Upper lobe of left lung (tissue), 6 donors: ENCODE measurements around the gene ME3. TPM values are rescaled to one million over a fixed set of nuclear protein-coding genes. Genes with fewer than 3 reads are reported as not detected.

Experiments
- ATAC-seq, 2 donors: fragments of 200-7000 bp; cut with Tn5 transposase; one replicate each; pipeline ENCODE4 v1.9.1; 2022; ENCODE audit warnings: mild to moderate bottlenecking in 2 of 2, moderate library complexity in 2 of 2; ENCODE audit not compliant: low FRiP score in 2 of 2
- DNase-seq, 2 donors: peaks; one replicate each; pipeline ENCODE4 v3.0.0-alpha.2; 2019 to 2020
- H3K27ac ChIP-seq, 4 donors: fragments of 200-600 bp; sonication (generic); one replicate each; pipeline ENCODE4 v1.5.1; 2016 to 2019
- H3K27me3 ChIP-seq, 4 donors: fragments of 200-600 bp; sonication (generic); one replicate each; pipeline ENCODE4 v1.5.1; 2017 to 2019
- H3K36me3 ChIP-seq, 4 donors: fragments of 200-600 bp; sonication (generic); one replicate each; pipeline ENCODE4 v1.5.1; 2016 to 2019
- H3K4me1 ChIP-seq, 4 donors: fragments of 200-600 bp; sonication (generic); one replicate each; pipeline ENCODE4 v1.5.1; 2018 to 2019
- H3K4me3 ChIP-seq, 4 donors: fragments of 200-600 bp; sonication (generic); one replicate each; pipeline ENCODE4 v1.5.1; 2017 to 2019; ENCODE audit warnings: mild to moderate bottlenecking in 2 of 4, moderate library complexity in 1 of 4
- H3K9me3 ChIP-seq, 4 donors: fragments of 200-600 bp; sonication (generic); one replicate each; pipeline ENCODE4 v1.5.1; 2018 to 2019
- CTCF ChIP-seq, 6 experiments: fragments of 450-650 bp in 4 of 6; fragments of 200-600 bp in 2 of 6; sonication (generic) in 2 of 6; IDR thresholded peaks; one replicate each; pipeline ENCODE4 v1.5.1; 2016 to 2019; ENCODE audit warnings: antibody characterized with exemption in 6 of 6
- EP300 ChIP-seq, 4 donors: sonication (generic); formaldehyde crosslinking; IDR thresholded peaks; one replicate each; pipeline ENCODE4 v1.5.1; 2017; ENCODE audit warnings: antibody characterized with exemption in 4 of 4, control low read depth in 2 of 4
- POLR2A ChIP-seq, 4 donors: fragments of 450-650 bp; IDR thresholded peaks; one replicate each; pipeline ENCODE4 v1.5.1; 2016 to 2017; ENCODE audit warnings: antibody characterized with exemption in 4 of 4, mild to moderate bottlenecking in 2 of 4
- POLR2AphosphoS5 ChIP-seq, 2 donors: sonication (generic); formaldehyde crosslinking; IDR thresholded peaks; one replicate each; pipeline ENCODE4 v1.5.1; 2017; ENCODE audit warnings: antibody characterized with exemption in 2 of 2
- WGBS, 2 donors: methylation state at CpG; one replicate each; pipeline ENCODE4 v1.1.5; 2017 to 2018; 5-methylcytosine and 5-hydroxymethylcytosine counted together
- total RNA-seq, 6 donors: library from RNA; depleted of rRNA in 4 of 6; stranded (reverse); fragments of >200 nt in 4 of 6; gene quantifications; one replicate each; pipeline versions ENCODE4 v1.1.0 to v1.2.1, GENCODE V29; 2016 to 2021
- donor health status: DM: no; HTN: no; CAD: no; lungs with moderate emphysema.
- donor health status: DM: no; HTN: yes; CAD: no; lungs with severe emphysema.

Gene ME3
- total RNA-seq, 6 donors from 2014 or later = 19.5 to 56.6 (median 34.7) TPM

GRCh38 chr11:86615487-86615886 lies 56.9 kb downstream of the ME3 start:
- ATAC-seq (no peak), DNase-seq (no peak)
- no peaks in the 10 kb centered on the region for H3K9me3 ChIP-seq
- no peaks in the 10 kb centered on the region for H3K4me1 ChIP-seq
- no peak overlapping the region for H3K4me3 ChIP-seq
- H3K27me3 ChIP-seq = no peaks in the 10 kb centered on the region
- no peak overlapping the region for H3K27ac ChIP-seq
- H3K36me3 ChIP-seq = no peaks in the 10 kb centered on the region
- no peak for TF ChIP-seq EP300 (IDR thresholded peaks at IDR 0.05)
- no peak for TF ChIP-seq POLR2AphosphoS5 (IDR thresholded peaks at IDR 0.05)
- TF ChIP-seq POLR2A (IDR thresholded peaks at IDR 0.05) = no peak

GRCh38 chr11:86610559-86611341 lies 61.7 kb downstream of the ME3 start:
- no peak overlapping the region for H3K27ac ChIP-seq
- 90 to 91% methylated on average over 5 of the region's 5 CpGs for WGBS, 2 donors
- DNase-seq (no peak), ATAC-seq (no peak)
- peaks cover 13 to 16% (median 15%) of the 10 kb centered on the region in 4 donors for H3K4me1 ChIP-seq
- TF ChIP-seq POLR2AphosphoS5 (IDR thresholded peaks at IDR 0.05) (no peak), EP300 (IDR thresholded peaks at IDR 0.05) (no peak), CTCF (IDR thresholded peaks at IDR 0.05) (no peak), POLR2A (IDR thresholded peaks at IDR 0.05) (no peak)
- no peak overlapping the region for H3K4me3 ChIP-seq
- H3K27me3 ChIP-seq = no peaks in the 10 kb centered on the region
- H3K36me3 ChIP-seq = no peaks in the 10 kb centered on the region
- no peaks in the 10 kb centered on the region for H3K9me3 ChIP-seq

GRCh38 chr11:86608251-86608799 lies 64.1 kb downstream of the ME3 start:
- peak; percentile 79 to 89 for ATAC-seq

GRCh38 chr11:86606836-86607481 lies 65.5 kb downstream of the ME3 start:
- no peaks in the 10 kb centered on the region for H3K9me3 ChIP-seq
- no peak for ATAC-seq
- no peaks in the 10 kb centered on the region for H3K27me3 ChIP-seq
- DNase-seq = no peak
- H3K4me3 ChIP-seq = no peak overlapping the region
- peak overlapping the region in 3 of 4 donors; percentile 2 to 17 (median 13) for H3K27ac ChIP-seq
- WGBS, 2 donors = 53 to 86% methylated on average over 1 of the region's 1 CpG
- H3K36me3 ChIP-seq = no peaks in the 10 kb centered on the region
- H3K4me1 ChIP-seq = peaks cover 13 to 16% (median 15%) of the 10 kb centered on the region in 4 donors
- no peak for TF ChIP-seq POLR2AphosphoS5 (IDR thresholded peaks at IDR 0.05)
- TF ChIP-seq EP300 (IDR thresholded peaks at IDR 0.05) = no peak
- TF ChIP-seq CTCF (IDR thresholded peaks at IDR 0.05) = no peak
- no peak for TF ChIP-seq POLR2A (IDR thresholded peaks at IDR 0.05)

More at GRCh38 chr11:86608251-86608799, 64.1 kb downstream of the ME3 start:
- H3K4me3 ChIP-seq = peak overlapping the region in 1 of 4 donors; percentile 8
- TF ChIP-seq CTCF (IDR thresholded peaks at IDR 0.05) = peak; percentile 68 to 88 (median 82)
- TF ChIP-seq POLR2A (IDR thresholded peaks at IDR 0.05) = no peak
- H3K27ac ChIP-seq = peak overlapping the region in 1 of 4 donors; percentile 33
- peaks cover 13 to 16% (median 15%) of the 10 kb centered on the region in 4 donors for H3K4me1 ChIP-seq
- no peaks in the 10 kb centered on the region for H3K36me3 ChIP-seq
- WGBS, 2 donors = 7 to 10% methylated on average over 7 of the region's 7 CpGs
- DNase-seq = peak in 1 of 2 donors; percentile 47
- no peaks in the 10 kb centered on the region for H3K27me3 ChIP-seq
- no peaks in the 10 kb centered on the region for H3K9me3 ChIP-seq

- no peak for DNase-seq
- no peak for ATAC-seq
- no peaks in the 10 kb centered on the region for H3K27me3 ChIP-seq
- 81 to 89% methylated on average over 3 of the region's 3 CpGs for WGBS, 2 donors
- no peaks in the 10 kb centered on the region for H3K36me3 ChIP-seq
- no peak overlapping the region for H3K4me3 ChIP-seq
- peak overlapping the region in 2 of 4 donors; percentile 13 to 17 for H3K27ac ChIP-seq
- TF ChIP-seq CTCF (IDR thresholded peaks at IDR 0.05) (no peak), POLR2A (IDR thresholded peaks at IDR 0.05) (no peak), POLR2AphosphoS5 (IDR thresholded peaks at IDR 0.05) (no peak), EP300 (IDR thresholded peaks at IDR 0.05) (no peak)
- H3K9me3 ChIP-seq = no peaks in the 10 kb centered on the region
- peaks cover 13 to 16% (median 15%) of the 10 kb centered on the region in 4 donors for H3K4me1 ChIP-seq
Observed at GRCh38 chr11:86606270-86606835, 66.1 kb downstream of the ME3 start.
